Activated B cell treated with CpG ODN at 0.5 μM for 24 hours (primary cell): Measurements from ENCODE around the gene GSG1L. TPM values are rescaled to one million over a fixed set of nuclear protein-coding genes. Genes with fewer than 3 reads are reported as not detected.

Experiments used
- ATAC-seq: fragments of 200-7000 bp; cut with Tn5 transposase; one replicate; pipeline ENCODE4 v1.10.0; 2021; ENCODE audit warnings: low read depth, mild to moderate bottlenecking, moderate library complexity
- CTCF ChIA-PET: fragments of 350-600 bp; sonication (Branson Sonifier 250); formaldehyde crosslinking; loops from one replicate; lab custom pipeline; 2021; ENCODE audit warnings: antibody characterized with exemption; lab: Charles Lee
- POLR2A ChIA-PET: fragments of 350-600 bp; sonication (Branson Sonifier 250); formaldehyde crosslinking; loops from one replicate; lab custom pipeline; 2021; ENCODE audit warnings: antibody characterized with exemption; lab: Charles Lee
- DNase-seq: peaks from one replicate; pipeline ENCODE4 v3.0.0; 2022
- H3K27ac Mint-ChIP-seq: one replicate; pipeline ENCODE4 v1.8.0; 2020; ENCODE audit warnings: mixed read lengths
- H3K27me3 Mint-ChIP-seq: one replicate; pipeline ENCODE4 v1.8.0; 2021; ENCODE audit warnings: mixed read lengths
- H3K36me3 Mint-ChIP-seq: one replicate; pipeline ENCODE4 v1.8.0; 2021; ENCODE audit warnings: low read depth, mixed read lengths
- H3K4me1 Mint-ChIP-seq: one replicate; pipeline ENCODE4 v1.8.0; 2021; ENCODE audit warnings: mixed read lengths
- H3K4me3 Mint-ChIP-seq: one replicate; pipeline ENCODE4 v1.8.0; 2020; ENCODE audit warnings: mild to moderate bottlenecking, mixed read lengths
- H3K9me3 Mint-ChIP-seq: one replicate; pipeline ENCODE4 v1.8.0; 2020; ENCODE audit warnings: mixed read lengths
- intact Hi-C: fragments of 100-400 bp; cut with micrococcal nuclease; formaldehyde crosslinking; loops from one replicate; pipeline ENCODE4 v1.15.1; 2024
- total RNA-seq: library from RNA; stranded (reverse); gene quantifications from 2 replicates; pipeline ENCODE4 v1.2.3, GENCODE V29; 2022
- TF ChIP-seq, protein P1 (sequence below): fragments of 200-600 bp; IDR thresholded peaks from one replicate; pipeline ENCODE4 v1.8.0; 2022; ENCODE audit warnings: antibody characterized with exemption, mild to moderate bottlenecking

The GSG1L gene
- total RNA-seq, 1 donor from 2014 or later = not detected

DNA sequence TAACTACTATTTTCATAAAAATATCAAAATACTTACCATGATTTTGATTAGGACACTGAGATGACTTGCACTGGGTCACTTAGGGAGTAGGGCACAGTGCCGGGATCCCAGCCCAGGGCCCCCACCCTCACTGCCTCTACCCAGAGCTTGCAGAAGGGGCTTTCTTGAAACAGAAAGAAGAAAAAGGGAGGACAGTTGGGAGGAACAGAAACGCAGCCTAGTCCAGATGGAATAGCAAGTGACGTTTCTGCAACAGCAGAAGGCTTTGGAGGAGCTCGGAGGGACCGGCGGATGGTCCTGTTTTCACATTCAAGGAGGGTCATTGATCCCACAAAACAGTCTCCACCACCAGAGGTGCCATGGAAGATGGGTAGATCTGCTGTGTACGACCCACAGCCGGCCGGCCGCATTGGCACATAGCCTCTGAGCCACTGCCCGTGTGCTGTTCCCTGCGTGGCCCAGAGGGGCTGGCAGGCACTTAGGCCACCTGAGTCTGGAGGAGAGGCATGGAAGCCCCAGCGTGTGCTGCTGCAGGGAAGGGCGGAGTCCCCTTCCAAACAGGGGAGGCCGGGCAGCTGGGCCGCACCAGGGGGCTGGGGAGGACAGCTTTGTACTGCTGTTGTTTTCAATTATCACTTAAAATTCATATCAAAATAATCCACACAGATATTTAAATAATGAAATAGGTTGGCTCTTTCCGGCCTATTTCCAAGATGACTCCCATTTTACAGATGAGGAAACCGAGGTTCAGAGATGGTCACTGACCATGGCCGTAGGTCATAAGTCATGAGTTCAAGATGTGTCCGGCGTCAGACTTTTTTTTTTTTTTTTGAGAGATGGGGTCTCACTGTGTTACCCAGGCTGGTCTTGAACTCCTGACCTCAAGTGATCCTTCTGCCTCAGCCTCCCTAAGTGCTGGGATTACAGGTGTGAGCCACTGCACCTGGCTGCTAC is 22.9 kb upstream of the GSG1L start:
- Mint-ChIP-seq H3K4me3 (no peak overlapping the region), H3K27ac (no peak overlapping the region), H3K4me1 (peaks cover 2% of the 10 kb centered on the region), H3K36me3 (no peaks in the 10 kb centered on the region), H3K9me3 (no peaks in the 10 kb centered on the region), H3K27me3 (no peaks in the 10 kb centered on the region)
- intact Hi-C loops = no loop called here
- DNase-seq = no peak
- CTCF ChIA-PET = no interaction called here
- TF ChIP-seq, protein P1, sequence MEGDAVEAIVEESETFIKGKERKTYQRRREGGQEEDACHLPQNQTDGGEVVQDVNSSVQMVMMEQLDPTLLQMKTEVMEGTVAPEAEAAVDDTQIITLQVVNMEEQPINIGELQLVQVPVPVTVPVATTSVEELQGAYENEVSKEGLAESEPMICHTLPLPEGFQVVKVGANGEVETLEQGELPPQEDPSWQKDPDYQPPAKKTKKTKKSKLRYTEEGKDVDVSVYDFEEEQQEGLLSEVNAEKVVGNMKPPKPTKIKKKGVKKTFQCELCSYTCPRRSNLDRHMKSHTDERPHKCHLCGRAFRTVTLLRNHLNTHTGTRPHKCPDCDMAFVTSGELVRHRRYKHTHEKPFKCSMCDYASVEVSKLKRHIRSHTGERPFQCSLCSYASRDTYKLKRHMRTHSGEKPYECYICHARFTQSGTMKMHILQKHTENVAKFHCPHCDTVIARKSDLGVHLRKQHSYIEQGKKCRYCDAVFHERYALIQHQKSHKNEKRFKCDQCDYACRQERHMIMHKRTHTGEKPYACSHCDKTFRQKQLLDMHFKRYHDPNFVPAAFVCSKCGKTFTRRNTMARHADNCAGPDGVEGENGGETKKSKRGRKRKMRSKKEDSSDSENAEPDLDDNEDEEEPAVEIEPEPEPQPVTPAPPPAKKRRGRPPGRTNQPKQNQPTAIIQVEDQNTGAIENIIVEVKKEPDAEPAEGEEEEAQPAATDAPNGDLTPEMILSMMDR = no peak
- POLR2A ChIA-PET = no interaction called here
- no peak for ATAC-seq

DNA sequence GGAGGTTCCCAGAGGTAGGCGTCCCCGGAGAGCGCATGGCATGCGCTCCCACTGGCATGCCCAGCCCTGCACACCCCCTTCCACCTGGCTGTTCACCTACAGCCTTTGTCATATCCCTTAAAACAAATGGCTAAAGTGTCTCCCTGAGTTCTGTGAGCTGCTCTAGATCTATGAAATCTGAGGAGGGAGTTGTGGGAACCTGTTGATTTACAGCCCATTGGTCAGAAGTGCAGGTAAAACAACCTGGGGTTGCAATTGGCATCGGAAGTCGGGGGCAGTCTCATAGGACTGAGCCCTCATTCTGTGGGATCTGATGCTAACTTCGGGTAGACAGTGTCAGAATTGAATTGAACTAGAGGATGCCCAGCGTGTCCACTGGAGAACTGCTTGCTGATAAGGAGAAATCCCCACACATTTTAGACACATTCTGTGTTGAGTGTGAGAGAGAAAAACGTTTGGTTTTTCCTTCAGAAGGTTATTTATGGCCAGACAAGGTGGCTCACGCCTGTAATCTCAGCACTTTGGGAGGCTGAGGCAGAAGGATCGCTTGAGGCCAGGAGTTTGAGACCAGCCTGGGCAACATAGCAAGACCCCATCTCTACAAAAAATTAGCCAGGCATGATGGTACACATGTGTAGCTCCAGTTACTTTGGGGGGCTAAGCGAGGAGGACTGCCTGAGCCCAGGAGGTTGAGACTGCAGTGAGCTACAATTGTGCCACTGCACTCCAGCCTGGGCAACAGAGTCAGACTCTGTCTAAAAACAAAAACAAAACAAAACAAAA is 22.1 kb upstream of the GSG1L start:
- H3K36me3 Mint-ChIP-seq = no peaks in the 10 kb centered on the region
- DNase-seq (no peak), ATAC-seq (no peak)
- no peaks in the 10 kb centered on the region for H3K9me3 Mint-ChIP-seq
- H3K4me3 Mint-ChIP-seq = no peak overlapping the region
- ChIA-PET CTCF (no interaction called here), POLR2A (no interaction called here)
- TF ChIP-seq, protein P1 = no peak
- no peaks in the 10 kb centered on the region for H3K27me3 Mint-ChIP-seq
- peaks cover 2% of the 10 kb centered on the region for H3K4me1 Mint-ChIP-seq
- intact Hi-C loops = no loop called here
- H3K27ac Mint-ChIP-seq = no peak overlapping the region

DNA sequence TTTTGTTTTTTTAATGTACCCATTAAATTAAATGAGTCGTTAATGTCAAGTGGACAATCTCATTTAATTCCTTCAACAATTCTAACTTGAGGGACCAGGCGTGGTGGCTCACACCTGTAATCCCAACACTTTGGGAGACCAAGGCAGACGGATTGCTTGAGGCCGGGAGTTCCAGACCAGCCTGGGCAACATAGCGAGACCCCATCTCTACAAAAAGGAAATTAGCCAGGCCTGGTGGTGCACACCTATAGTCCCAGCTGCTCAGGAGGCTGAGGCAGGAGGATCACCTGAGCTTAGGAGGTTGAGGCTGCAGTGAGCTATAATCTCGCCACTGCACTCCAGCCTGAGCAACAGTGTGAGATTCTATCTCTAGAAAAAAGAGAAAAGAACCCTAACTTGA is 20.7 kb upstream of the GSG1L start:
- TF ChIP-seq, protein P1 = no peak
- Mint-ChIP-seq H3K4me3 (no peak overlapping the region), H3K27ac (no peak overlapping the region), H3K36me3 (no peaks in the 10 kb centered on the region), H3K27me3 (no peaks in the 10 kb centered on the region), H3K4me1 (no peaks in the 10 kb centered on the region), H3K9me3 (no peaks in the 10 kb centered on the region)
- no peak for ATAC-seq
- intact Hi-C loops = no loop called here
- no peak for DNase-seq
- CTCF ChIA-PET = no interaction called here
- POLR2A ChIA-PET = no interaction called here

DNA sequence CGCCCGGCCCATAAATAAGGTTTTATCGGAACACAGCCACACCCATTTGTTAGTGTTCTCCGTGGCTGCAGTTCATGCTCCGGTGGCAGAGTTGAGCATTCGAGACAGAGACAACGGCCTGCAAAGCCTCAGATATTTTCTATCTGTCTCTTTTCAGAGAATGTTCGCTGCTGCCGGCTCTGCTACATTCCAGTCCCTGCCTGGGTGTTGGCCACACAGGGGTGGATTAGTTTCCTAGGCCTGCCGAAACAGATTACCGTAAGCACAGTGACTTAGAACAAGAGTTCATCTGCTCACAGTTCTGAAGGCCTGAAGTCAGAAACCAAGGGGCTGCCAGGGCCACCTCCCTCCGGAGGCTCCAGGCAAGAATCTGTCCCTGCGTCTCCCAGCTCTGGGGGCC is 19.1 kb upstream of the GSG1L start:
- CTCF ChIA-PET = no interaction called here

More for the DNA sequence above, 19.1 kb upstream of the GSG1L start:
- no peaks in the 10 kb centered on the region for H3K4me1 Mint-ChIP-seq
- intact Hi-C loops = no loop called here
- H3K9me3 Mint-ChIP-seq = no peaks in the 10 kb centered on the region
- ATAC-seq (no peak), DNase-seq (no peak)
- H3K4me3 Mint-ChIP-seq = no peak overlapping the region
- no peak overlapping the region for H3K27ac Mint-ChIP-seq
- POLR2A ChIA-PET = no interaction called here
- no peaks in the 10 kb centered on the region for H3K36me3 Mint-ChIP-seq
- H3K27me3 Mint-ChIP-seq = no peaks in the 10 kb centered on the region
- TF ChIP-seq, protein P1 = no peak
